Panc1 (cell line): ENCODE measurements around the gene ARRDC5.
"Not testable (repeated sequence)": the region's sequence is repeated elsewhere in the genome, so short reads cannot be mapped to it uniquely, and the experiment has no call there.

Source experiments
- CTCF ChIP-seq: fragments of 450-650 bp; IDR thresholded peaks from 2 replicates; pipeline ENCODE4 v1.5.1; 2017; ENCODE audit warnings: mild to moderate bottlenecking
- POLR2AphosphoS5 ChIP-seq: IDR thresholded peaks from 2 replicates; pipeline ENCODE4 v1.6.1; 2012; ENCODE audit warnings: mild to moderate bottlenecking, low read depth, low read length, moderate library complexity
- REST ChIP-seq, 2 experiments: IDR thresholded peaks; 2 replicates each; pipeline ENCODE4 v1.6.1; 2011 to 2012; ENCODE audit warnings: low read depth in 2 of 2, control low read depth in 1 of 2, low read length in 1 of 2, mild to moderate bottlenecking in 1 of 2, moderate library complexity in 1 of 2; ENCODE audit not compliant: insufficient read depth in 1 of 2
- SIN3A ChIP-seq: IDR thresholded peaks from 2 replicates; pipeline ENCODE4 v1.6.1; 2012; ENCODE audit warnings: low read depth, mild to moderate bottlenecking, low read length, moderate library complexity, borderline replicate concordance; ENCODE audit not compliant: insufficient read depth

GRCh38 chr19:4853506-4853905 lies 49.2 kb downstream of the ARRDC5 start:
- not testable (repeated sequence) for TF ChIP-seq CTCF; POLR2AphosphoS5; REST (IDR thresholded peaks at IDR 0.05; ENCODE audit: insufficient read depth in 1 of 2, low read depth in 2 of 2, low read length in 1 of 2); SIN3A
